H9 (cell line): ENCODE measurements around the gene WDR5B. TPM values are rescaled to one million over a fixed set of nuclear protein-coding genes. Genes with fewer than 3 reads are reported as not detected.

Experiments used
- DNase-seq: peaks from one replicate; pipeline ENCODE4 v3.0.0-alpha.2; 2017
- H2AFZ ChIP-seq: one replicate; pipeline ENCODE4 v1.6.1; 2013; ENCODE audit warnings: mild to moderate bottlenecking, low read length, control low read depth, moderate library complexity
- H2AK5ac ChIP-seq: 2 replicates; pipeline ENCODE4 v1.6.1; 2013; ENCODE audit warnings: low read length, control low read depth, mixed read lengths; ENCODE audit not compliant: insufficient read length
- H2BK120ac ChIP-seq: one replicate; pipeline ENCODE4 v1.6.1; 2013; ENCODE audit warnings: low read depth, mild to moderate bottlenecking, low read length, control low read depth, inconsistent platforms; ENCODE audit not compliant: poor library complexity, severe bottlenecking
- H2BK12ac ChIP-seq: 2 replicates; pipeline ENCODE4 v1.6.1; 2013; ENCODE audit warnings: low read length, control low read depth, mixed read lengths, low read depth; ENCODE audit not compliant: insufficient read length
- H2BK15ac ChIP-seq: 2 replicates; pipeline ENCODE4 v1.6.1; 2013; ENCODE audit warnings: low read depth, low read length, control low read depth
- H2BK20ac ChIP-seq: one replicate; pipeline ENCODE4 v1.6.1; 2013; ENCODE audit warnings: low read depth, mild to moderate bottlenecking, low read length, control low read depth, inconsistent platforms; ENCODE audit not compliant: poor library complexity, severe bottlenecking
- H2BK5ac ChIP-seq: 2 replicates; pipeline ENCODE4 v1.6.1; 2013; ENCODE audit warnings: low read length, control low read depth, mixed read lengths; ENCODE audit not compliant: insufficient read length
- H3K14ac ChIP-seq: 2 replicates; pipeline ENCODE4 v1.6.1; 2013; ENCODE audit warnings: low read length, control low read depth; ENCODE audit not compliant: insufficient read depth
- H3K18ac ChIP-seq: 2 replicates; pipeline ENCODE4 v1.6.1; 2013; ENCODE audit warnings: low read depth, mild to moderate bottlenecking, mixed read lengths, low read length, control low read depth; ENCODE audit not compliant: insufficient read length
- H3K23ac ChIP-seq: 2 replicates; pipeline ENCODE4 v1.6.1; 2013; ENCODE audit warnings: low read length, control low read depth, mixed read lengths, low read depth; ENCODE audit not compliant: insufficient read length
- H3K23me2 ChIP-seq: 2 replicates; pipeline ENCODE4 v1.6.1; 2013; ENCODE audit warnings: low read depth, mild to moderate bottlenecking, mixed read lengths, low read length, control low read depth; ENCODE audit not compliant: insufficient read length, poor library complexity, severe bottlenecking
- H3K27ac ChIP-seq: 2 replicates; pipeline ENCODE4 v1.5.1; 2013; ENCODE audit warnings: low read length, control low read depth, mixed read lengths, low read depth; ENCODE audit not compliant: insufficient read length
- H3K27me3 ChIP-seq: 2 replicates; pipeline ENCODE4 v1.6.1; 2013; ENCODE audit warnings: low read length, control low read depth, inconsistent platforms; ENCODE audit not compliant: insufficient read depth
- H3K4ac ChIP-seq: 2 replicates; pipeline ENCODE4 v1.6.1; 2013; ENCODE audit warnings: low read depth, mild to moderate bottlenecking, control low read depth, inconsistent platforms, low read length, moderate library complexity
- H3K4me1 ChIP-seq: 2 replicates; pipeline ENCODE4 v1.6.1; 2013; ENCODE audit warnings: low read length, control low read depth, inconsistent platforms; ENCODE audit not compliant: insufficient read depth
- H3K4me2 ChIP-seq: 2 replicates; pipeline ENCODE4 v1.6.1; 2013; ENCODE audit warnings: low read length, control low read depth, mixed read lengths; ENCODE audit not compliant: insufficient read length, insufficient read depth
- H3K56ac ChIP-seq: 2 replicates; pipeline ENCODE4 v1.6.1; 2013; ENCODE audit warnings: low read depth, mild to moderate bottlenecking, mixed read lengths, low read length, control low read depth; ENCODE audit not compliant: insufficient read length
- H3K79me1 ChIP-seq: 2 replicates; pipeline ENCODE4 v1.6.1; 2013; ENCODE audit warnings: low read depth, mild to moderate bottlenecking, moderate library complexity, low read length, control low read depth, inconsistent platforms; ENCODE audit not compliant: insufficient read depth, poor library complexity, severe bottlenecking
- H3K79me2 ChIP-seq: 2 replicates; pipeline ENCODE4 v1.6.1; 2013; ENCODE audit warnings: low read length, control low read depth, inconsistent platforms; ENCODE audit not compliant: insufficient read depth
- H3K9ac ChIP-seq: 2 replicates; pipeline ENCODE4 v1.6.1; 2013; ENCODE audit warnings: low read length, control low read depth, mixed read lengths; ENCODE audit not compliant: insufficient read length; ENCODE audit errors: extremely low read depth
- H3K9me3 ChIP-seq: one replicate; pipeline ENCODE4 v1.6.1; 2013; ENCODE audit warnings: low read depth, low read length, inconsistent platforms; ENCODE audit not compliant: control insufficient read depth
- H3T11ph ChIP-seq: one replicate; pipeline ENCODE4 v1.6.1; 2013; ENCODE audit warnings: mild to moderate bottlenecking, low read length, control low read depth, inconsistent platforms
- H4K20me1 ChIP-seq: one replicate; pipeline ENCODE4 v1.6.1; 2013; ENCODE audit not compliant: control insufficient read depth, insufficient read length, insufficient read depth
- H4K5ac ChIP-seq: 2 replicates; pipeline ENCODE4 v1.6.1; 2013; ENCODE audit warnings: low read depth, mild to moderate bottlenecking, mixed read lengths, low read length, control low read depth; ENCODE audit not compliant: insufficient read length
- H4K8ac ChIP-seq: replicated peaks from 2 replicates; pipeline ENCODE4 v1.6.1; 2013; ENCODE audit warnings: low read length, control low read depth, mixed read lengths, low read depth; ENCODE audit not compliant: insufficient read length
- H4K91ac ChIP-seq: 2 replicates; pipeline ENCODE4 v1.6.1; 2013; ENCODE audit warnings: low read depth, mild to moderate bottlenecking, moderate library complexity, mixed read lengths, low read length, control low read depth; ENCODE audit not compliant: insufficient read length
- H3K27ac Mint-ChIP-seq, 3 experiments: 2 replicates in 2 of 3; 3 replicates in 1 of 3; pipeline ENCODE4 v1.8.0; 2020 to 2021; ENCODE audit warnings: mixed read lengths in 3 of 3, mild to moderate bottlenecking in 1 of 3, moderate library complexity in 1 of 3
- H3K27me3 Mint-ChIP-seq: 2 replicates; pipeline ENCODE4 v1.8.0; 2021; ENCODE audit warnings: low read depth, mild to moderate bottlenecking, moderate library complexity, mixed read lengths
- H3K36me3 Mint-ChIP-seq, 3 experiments: 2 replicates in 2 of 3; 3 replicates in 1 of 3; pipeline ENCODE4 v1.8.0; 2020 to 2021; ENCODE audit warnings: low read depth in 3 of 3, mixed read lengths in 3 of 3; ENCODE audit not compliant: insufficient read depth in 1 of 3
- H3K4me1 Mint-ChIP-seq, 2 experiments: 2 replicates each; pipeline ENCODE4 v1.8.0; 2020; ENCODE audit warnings: mixed read lengths in 2 of 2
- H3K4me3 Mint-ChIP-seq, 2 experiments: 2 replicates in 1 of 2; 3 replicates in 1 of 2; pipeline ENCODE4 v1.8.0; 2020 to 2021; ENCODE audit warnings: mild to moderate bottlenecking in 2 of 2, mixed read lengths in 2 of 2, moderate library complexity in 1 of 2
- H3K9me3 Mint-ChIP-seq, 2 experiments: 2 replicates in 1 of 2; 3 replicates in 1 of 2; pipeline ENCODE4 v1.8.0; 2020; ENCODE audit warnings: mild to moderate bottlenecking in 2 of 2, mixed read lengths in 2 of 2, moderate library complexity in 1 of 2
- WGBS: extraction: QIAGEN DNeasy Blood & Tissue Kit; methylation state at CpG from one replicate; pipeline ENCODE4 v1.1.7; 2013; ENCODE audit warnings: missing lambda C conversion rate, low lambda C conversion rate, mixed read lengths; ENCODE audit not compliant: insufficient read length; ENCODE audit errors: extremely low coverage; 5-methylcytosine and 5-hydroxymethylcytosine counted together
- total RNA-seq: library from RNA; stranded (reverse); gene quantifications from 2 replicates; pipeline ENCODE4 v1.2.1, GENCODE V29; 2021
- TF ChIP-seq, protein P1 (sequence below): fragments of 200-600 bp; sonication (generic); conservative IDR thresholded peaks from 3 replicates; pipeline ENCODE4 v1.8.0; 2021; ENCODE audit warnings: antibody characterized with exemption, mild to moderate bottlenecking

WDR5B gene
- total RNA-seq, 1 experiment from 2014 or later: 3.7 TPM

DNA sequence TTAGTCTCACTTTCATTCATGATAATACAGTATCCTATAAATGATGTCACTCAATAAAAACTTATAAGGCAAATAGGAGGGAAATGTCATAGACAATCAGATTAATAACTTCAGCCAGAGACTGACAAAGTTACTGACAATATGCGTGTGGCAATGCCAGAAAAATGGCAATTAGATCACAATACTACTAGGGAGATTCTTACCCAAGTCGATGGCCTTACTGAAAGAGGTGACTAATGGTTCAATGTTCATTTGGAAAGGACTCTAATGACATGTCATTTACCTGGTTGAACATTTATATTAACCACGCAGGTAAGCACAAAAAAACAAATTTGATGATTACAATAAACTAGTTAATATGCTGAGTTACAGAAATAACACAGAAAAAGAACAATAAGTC lies 45.9 kb upstream of the WDR5B start:
- Histone ChIP-seq H3K14ac (no peak overlapping the region), H3K27me3 (no peaks in the 10 kb centered on the region), H3K4ac (no peak overlapping the region), H2BK12ac (no peak overlapping the region), H4K8ac (no peak overlapping the region), H3K23ac (no peak overlapping the region), H4K5ac (no peak overlapping the region), H2BK20ac (no peak overlapping the region), H3T11ph (no peak overlapping the region), H3K79me1 (peaks cover 2% of the 10 kb centered on the region), H3K27ac (no peak overlapping the region), H3K23me2 (no peaks in the 10 kb centered on the region), H2AFZ (no peak overlapping the region), H2BK5ac (no peak overlapping the region), H3K56ac (no peak overlapping the region), H3K4me2 (no peak overlapping the region), H3K4me1 (no peaks in the 10 kb centered on the region), H3K18ac (no peak overlapping the region), H4K20me1 (no peaks in the 10 kb centered on the region), H3K79me2 (no peaks in the 10 kb centered on the region), H2AK5ac (no peak overlapping the region), H3K9ac (no peak overlapping the region), H3K9me3 (no peaks in the 10 kb centered on the region), H4K91ac (no peak overlapping the region), H2BK120ac (no peak overlapping the region), H2BK15ac (no peak overlapping the region)
- H3K9me3 Mint-ChIP-seq: no peaks in the 10 kb centered on the region
- no peak for DNase-seq
- H3K4me3 Mint-ChIP-seq: no peak overlapping the region
- no peaks in the 10 kb centered on the region for H3K4me1 Mint-ChIP-seq
- H3K36me3 Mint-ChIP-seq: peaks cover 7 to 69% (median 44%) of the 10 kb centered on the region in 3 experiments; a peak in 6 of 7 replicates
- H3K27me3 Mint-ChIP-seq: no peaks in the 10 kb centered on the region
- H3K27ac Mint-ChIP-seq: no peak overlapping the region
- no CpG with 5 or more reads among the region's 3 CpGs for WGBS
- TF ChIP-seq, protein P1, sequence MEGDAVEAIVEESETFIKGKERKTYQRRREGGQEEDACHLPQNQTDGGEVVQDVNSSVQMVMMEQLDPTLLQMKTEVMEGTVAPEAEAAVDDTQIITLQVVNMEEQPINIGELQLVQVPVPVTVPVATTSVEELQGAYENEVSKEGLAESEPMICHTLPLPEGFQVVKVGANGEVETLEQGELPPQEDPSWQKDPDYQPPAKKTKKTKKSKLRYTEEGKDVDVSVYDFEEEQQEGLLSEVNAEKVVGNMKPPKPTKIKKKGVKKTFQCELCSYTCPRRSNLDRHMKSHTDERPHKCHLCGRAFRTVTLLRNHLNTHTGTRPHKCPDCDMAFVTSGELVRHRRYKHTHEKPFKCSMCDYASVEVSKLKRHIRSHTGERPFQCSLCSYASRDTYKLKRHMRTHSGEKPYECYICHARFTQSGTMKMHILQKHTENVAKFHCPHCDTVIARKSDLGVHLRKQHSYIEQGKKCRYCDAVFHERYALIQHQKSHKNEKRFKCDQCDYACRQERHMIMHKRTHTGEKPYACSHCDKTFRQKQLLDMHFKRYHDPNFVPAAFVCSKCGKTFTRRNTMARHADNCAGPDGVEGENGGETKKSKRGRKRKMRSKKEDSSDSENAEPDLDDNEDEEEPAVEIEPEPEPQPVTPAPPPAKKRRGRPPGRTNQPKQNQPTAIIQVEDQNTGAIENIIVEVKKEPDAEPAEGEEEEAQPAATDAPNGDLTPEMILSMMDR: no peak
